WI38 (cell line): Measurements from ENCODE around the gene EEPD1.
"Not testable (repeated sequence)": the region's sequence is repeated elsewhere in the genome, so short reads cannot be mapped to it uniquely, and the experiment has no call there.

Experiments
- H3K4me3 ChIP-seq: 2 replicates; pipeline ENCODE4 v1.5.1; 2011; ENCODE audit warnings: low read depth, mild to moderate bottlenecking, control low read depth, low read length
- TF ChIP-seq, protein P1 (sequence below): IDR thresholded peaks from 2 replicates; pipeline ENCODE4 v1.5.1; 2012; ENCODE audit warnings: low read depth, mild to moderate bottlenecking, control low read depth, low read length

The EEPD1 gene

DNA sequence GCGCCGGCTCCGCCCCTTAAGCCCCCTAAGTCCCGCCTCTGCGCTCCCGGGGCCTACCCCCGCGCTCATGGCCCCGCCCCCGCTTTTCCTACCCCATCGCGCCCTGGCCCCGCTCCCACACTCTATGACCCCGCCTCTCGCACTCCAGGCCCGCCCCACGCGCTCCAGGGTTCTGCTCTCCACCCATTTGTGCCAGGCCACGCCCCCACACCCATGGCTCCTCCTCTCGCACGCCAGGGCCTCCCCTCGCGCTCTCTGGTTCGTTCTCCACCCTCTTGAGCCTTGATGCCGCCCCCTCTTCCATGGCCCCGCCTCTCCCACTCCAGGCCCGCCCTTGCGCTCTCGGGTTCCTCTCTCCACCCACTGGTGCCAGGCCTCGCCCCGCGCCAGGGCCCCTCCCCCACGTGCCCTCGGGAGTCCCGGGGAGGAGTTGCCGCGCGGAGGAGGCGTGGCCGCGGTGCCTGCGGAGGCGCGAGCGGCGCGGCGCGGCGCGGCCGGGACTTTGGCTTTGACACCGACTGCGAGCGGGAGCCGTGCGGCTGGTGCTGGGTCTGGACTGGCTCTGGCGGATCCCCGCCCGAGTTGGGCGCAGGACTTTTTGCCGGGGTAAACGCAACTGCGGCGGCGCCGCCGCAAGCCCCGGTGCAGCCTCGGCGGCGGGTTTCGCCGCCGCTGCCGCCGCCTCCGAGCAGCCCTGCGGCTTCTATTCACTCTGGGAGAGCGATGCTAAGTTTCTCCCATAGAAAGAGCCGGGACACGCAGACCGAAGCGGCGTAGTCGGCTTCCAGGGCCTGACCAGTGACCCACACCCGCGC, at the start of gene EEPD1:
EEPD1 (plus strand) TSS at position 499 of the 815 bp plus-strand sequence. CDS start 1,071 bp downstream, outside the sequence.
- peak within 1 kb of the TSS; percentile 68 for H3K4me3 ChIP-seq
- TF ChIP-seq, protein P1, sequence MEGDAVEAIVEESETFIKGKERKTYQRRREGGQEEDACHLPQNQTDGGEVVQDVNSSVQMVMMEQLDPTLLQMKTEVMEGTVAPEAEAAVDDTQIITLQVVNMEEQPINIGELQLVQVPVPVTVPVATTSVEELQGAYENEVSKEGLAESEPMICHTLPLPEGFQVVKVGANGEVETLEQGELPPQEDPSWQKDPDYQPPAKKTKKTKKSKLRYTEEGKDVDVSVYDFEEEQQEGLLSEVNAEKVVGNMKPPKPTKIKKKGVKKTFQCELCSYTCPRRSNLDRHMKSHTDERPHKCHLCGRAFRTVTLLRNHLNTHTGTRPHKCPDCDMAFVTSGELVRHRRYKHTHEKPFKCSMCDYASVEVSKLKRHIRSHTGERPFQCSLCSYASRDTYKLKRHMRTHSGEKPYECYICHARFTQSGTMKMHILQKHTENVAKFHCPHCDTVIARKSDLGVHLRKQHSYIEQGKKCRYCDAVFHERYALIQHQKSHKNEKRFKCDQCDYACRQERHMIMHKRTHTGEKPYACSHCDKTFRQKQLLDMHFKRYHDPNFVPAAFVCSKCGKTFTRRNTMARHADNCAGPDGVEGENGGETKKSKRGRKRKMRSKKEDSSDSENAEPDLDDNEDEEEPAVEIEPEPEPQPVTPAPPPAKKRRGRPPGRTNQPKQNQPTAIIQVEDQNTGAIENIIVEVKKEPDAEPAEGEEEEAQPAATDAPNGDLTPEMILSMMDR = no peak

DNA sequence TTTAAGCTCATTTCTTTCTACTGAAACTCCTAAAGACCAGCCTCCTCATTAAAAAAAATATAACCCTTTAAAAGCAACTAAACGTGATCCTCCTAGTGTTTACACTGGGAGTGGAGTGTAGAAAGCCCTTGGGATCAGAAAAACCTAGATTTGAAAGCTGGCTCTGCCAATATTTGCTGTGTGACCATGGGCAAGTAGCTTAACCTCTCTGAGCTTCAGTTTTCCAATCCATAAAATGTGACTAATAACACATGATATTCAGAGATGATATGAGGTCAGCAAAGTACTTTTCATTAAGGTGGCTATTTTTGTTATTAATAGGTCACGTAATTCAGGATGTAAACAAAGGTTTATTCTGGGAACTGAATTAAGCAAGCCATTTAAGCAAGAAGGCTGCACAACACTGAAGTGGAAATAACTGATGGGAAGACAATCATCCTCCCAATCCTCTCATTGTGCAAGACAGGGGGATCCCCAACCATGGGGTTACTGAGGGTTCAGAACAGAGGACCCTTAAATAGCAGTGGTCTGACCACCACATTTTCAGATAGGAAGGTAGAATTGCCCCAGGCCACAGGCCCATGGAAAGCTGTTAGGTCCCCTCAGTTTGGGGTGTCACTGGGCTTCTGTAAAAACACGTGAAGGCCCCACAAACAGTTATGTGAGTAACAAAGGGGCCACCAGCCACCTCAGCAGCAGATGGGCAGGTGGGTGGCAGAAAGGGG, 49.1 kb upstream of the EEPD1 start:
- no peak overlapping the region for H3K4me3 ChIP-seq
- TF ChIP-seq, protein P1 = no peak

- not testable (repeated sequence) for H3K4me3 ChIP-seq
Observed at GRCh38 chr7:36106972-36107908, 45.8 kb upstream of the EEPD1 start.

- H3K4me3 ChIP-seq = no peak overlapping the region
- TF ChIP-seq, protein P1 = no peak
Observed at GRCh38 chr7:36107926-36108631, 45.0 kb upstream of the EEPD1 start.

DNA sequence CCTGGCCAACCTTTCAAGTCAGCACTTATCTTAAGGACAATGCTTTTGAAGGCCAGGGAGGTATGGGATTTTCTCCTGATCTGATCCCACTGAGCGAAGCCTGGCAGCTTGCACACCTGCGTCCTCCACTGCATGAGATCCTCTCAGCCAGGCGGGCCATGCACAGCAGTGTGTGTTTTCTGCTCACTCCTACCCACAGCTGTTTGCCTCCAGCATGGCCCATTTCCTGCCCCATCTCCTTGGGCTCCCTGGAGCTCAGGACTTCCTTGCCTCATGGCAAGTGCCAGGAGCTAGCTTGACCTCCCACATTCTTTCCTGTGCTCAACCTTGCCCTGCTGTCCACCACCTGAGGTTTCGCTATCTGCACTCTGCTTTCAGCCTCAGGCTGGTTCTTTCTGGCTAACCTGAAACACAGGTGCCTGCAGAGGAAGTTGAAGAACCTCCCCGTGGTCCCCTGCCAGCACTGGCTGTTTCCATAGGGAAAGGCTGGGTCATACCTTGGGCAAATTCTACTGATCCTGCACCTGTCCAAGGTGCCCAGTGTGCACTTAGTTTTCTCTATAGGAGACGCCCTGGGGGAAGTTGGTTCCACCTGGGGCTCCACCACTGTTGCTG, 43.9 kb upstream of the EEPD1 start:
- no peak overlapping the region for H3K4me3 ChIP-seq
- TF ChIP-seq, protein P1 = no peak

DNA sequence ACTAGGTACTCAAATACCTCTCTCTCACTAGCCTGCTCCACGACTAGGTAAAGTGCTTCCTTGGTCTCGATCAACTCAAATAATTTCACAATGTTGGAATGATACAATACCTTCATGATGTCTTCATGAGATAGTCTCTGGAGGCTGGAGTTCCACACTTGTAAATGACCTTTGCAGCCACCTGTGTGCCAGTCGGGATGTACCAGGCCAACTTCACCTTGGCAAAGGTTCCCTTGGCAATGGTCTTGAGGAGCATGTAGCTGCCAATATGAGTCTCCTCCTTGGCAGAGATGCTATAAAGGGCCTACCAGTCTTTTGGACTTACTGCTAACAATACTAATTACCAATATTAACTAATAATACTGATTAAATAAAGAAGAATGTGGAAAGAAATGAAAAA, 42.5 kb upstream of the EEPD1 start:
- TF ChIP-seq, protein P1 = no peak
- no peak overlapping the region for H3K4me3 ChIP-seq
